HG03159 (cell line): ENCODE measurements around the gene AGXT.

Experiments used
- ATAC-seq: cut with Tn5 transposase; IDR thresholded peaks from one replicate; pipeline ENCODE4 v1.9.1; 2021; ENCODE audit warnings: mild to moderate bottlenecking, moderate library complexity; ENCODE audit not compliant: unreplicated experiment

Gene AGXT

DNA sequence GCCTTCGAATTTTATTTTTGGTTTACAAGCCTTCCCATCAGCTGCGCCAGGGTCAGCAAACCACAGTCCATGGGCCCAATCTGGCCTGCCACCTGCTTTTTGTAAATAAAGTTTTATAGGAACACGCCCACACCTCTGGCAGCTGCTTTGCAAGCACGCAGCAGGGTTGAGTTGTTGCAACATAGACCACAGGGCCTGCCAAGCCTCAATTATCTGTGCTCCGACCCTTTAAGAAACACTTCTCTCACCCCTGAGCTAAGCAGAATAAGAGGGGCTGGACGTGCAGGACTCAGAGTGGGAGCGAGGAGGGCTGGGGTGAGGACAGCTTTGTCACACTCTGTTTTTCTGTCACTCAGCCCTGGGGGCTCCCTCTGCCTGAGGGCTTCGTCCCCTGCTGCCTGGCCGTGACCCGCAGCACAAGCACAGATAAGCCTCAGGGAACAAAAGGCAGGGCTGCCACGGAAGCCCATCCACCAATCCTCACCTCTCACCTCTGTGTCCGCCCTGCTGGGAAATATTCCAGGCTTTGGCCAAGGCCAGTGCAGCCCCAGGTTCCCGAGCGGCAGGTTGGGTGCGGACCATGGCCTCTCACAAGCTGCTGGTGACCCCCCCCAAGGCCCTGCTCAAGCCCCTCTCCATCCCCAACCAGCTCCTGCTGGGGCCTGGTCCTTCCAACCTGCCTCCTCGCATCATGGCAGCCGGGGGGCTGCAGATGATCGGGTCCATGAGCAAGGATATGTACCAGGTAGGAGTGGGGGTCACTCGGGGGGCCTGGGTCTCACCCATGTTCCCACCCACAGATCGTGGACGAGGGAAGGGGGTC, at the start of gene AGXT:
Gene AGXT (plus strand): TSS at position 539 of the 823 bp plus-strand sequence. CDS start 42 bp downstream, at position 581.
- no peak for ATAC-seq

DNA sequence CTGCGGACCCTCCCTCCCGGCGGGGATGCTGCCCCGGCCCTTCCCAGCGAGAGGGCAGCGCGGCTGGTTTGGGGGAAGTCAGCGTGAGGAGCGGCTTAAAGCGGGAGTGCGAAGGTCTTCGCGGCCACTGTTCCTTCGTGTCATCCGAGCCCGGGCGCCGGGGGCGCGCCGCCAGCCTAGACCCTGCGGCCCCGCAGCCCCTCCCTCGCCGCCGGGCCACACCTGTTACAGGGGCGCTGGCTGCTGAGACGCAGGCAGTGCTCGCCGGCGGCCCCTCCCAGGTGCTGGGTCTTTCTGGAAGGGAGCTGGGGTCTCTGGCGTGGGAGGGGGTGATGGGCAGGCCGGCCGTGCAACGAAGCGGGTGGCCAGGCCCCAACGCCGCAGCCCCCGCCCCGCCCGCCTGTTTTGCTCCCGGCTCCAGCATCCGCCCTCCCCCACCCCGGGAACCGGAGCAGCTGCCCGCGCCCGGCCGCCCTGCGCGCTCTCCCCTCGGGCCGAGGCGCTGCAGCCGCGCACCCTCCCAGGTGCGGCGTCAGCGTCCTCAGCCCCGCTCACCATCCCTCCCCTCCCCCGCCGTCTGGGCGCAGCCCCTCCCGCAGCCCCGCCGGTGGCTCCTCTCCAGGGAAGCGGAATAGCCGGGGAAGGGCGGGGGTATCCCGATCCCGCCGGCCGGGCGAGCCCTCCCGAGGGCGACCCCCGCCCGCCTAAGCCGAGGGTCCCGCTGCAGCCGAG, 49.3 kb upstream of the AGXT start:
- no peak for ATAC-seq

DNA sequence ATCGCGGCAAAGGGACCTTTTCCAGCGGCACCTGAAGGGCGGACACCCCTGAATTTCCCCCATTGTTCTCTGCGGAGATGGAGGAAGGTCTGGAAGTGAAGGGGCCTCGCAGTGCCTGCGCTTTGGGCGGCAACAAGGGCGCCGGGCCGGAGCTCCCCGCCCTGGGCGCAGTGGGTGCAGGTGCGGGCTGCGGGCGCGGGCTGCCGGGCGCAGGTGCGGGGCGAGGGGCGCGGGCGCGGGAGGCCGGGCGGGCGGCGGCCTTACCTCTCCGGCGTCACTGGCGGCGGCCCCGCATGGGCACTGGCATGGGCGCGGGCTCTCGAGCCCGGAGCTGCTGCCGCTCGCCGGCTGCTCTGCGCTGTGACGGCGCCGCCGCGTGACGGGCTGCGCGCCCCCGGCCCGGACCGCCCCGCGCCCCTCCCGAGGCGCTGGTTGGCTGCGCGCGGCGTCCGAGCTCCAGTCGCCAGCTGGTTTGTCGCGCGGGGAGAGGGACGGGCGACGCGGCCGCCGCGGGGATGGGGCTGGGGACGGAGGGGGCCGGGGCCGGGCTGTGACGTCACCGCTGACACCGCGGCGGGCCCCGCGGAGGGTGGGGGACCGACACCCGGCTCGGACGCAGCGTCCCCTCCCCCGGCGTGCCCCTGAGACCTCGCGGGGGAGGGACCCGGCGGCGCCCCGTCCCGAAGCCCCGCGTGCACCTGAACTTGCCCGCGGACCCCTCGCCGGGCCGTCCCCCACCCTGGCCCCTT, 48.6 kb upstream of the AGXT start, which contains the start of gene KIF1A:
Gene KIF1A (minus strand): TSS at position 362 of the 749 bp plus-strand sequence. CDS start 22,467 bp downstream, outside the sequence.
- ATAC-seq: no peak

DNA sequence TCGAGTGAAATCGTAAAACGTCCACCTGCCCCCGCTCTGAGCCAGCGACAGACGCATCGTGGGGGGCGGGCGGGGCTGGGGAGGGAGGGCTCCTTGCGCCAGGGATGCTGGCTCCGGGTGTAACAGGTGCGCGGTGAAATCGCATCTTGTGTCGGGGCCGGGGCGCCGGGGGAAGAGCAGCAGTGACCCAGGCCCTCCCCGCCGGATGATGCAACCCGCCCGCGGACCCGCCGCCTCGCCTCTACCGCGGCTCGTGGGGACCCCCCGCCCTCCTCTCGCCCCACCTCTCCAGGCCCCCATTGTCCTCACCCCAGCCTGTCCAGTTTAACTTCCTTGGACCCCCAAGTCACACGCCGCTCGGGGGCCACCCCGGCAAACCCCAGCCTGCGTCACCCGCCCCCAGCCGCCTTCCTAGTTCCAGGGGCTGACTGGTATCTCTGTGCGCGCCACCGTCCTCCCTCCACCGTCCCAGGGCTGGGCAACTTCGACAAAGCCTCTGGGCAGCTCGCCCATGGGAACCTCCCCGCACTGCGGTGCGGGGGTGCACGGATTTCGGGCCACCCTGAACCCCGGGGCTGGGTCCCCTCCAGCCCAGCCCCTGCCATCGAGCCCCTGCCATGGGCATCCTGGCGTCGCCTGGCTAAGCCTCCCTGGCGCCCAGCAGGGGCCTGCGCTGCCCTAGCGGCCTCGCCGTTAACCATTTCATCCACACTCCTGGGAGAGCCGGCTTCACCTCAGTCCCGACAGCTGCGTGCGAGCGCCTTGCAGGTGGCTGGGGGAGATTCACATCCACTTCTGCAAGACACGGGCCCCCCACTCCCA, 47.8 kb upstream of the AGXT start:
- ATAC-seq: no peak

DNA sequence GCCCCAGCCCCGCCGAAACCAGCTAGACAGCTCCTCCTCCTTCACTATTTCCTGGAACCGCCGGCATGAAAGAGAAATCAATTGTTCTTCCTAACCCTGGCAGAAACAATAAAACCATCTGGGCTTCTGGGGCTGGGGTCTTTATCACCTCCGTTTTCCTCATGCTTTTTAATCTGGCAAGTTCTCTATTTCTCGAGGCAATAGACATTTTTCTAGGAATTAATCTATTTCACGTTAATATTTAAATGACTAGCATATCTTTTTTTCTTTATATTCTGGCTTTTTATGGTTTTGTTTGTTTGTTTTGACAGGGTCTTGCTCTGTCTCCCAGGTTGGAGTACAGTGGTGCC, 47.2 kb upstream of the AGXT start:
- no peak for ATAC-seq

DNA sequence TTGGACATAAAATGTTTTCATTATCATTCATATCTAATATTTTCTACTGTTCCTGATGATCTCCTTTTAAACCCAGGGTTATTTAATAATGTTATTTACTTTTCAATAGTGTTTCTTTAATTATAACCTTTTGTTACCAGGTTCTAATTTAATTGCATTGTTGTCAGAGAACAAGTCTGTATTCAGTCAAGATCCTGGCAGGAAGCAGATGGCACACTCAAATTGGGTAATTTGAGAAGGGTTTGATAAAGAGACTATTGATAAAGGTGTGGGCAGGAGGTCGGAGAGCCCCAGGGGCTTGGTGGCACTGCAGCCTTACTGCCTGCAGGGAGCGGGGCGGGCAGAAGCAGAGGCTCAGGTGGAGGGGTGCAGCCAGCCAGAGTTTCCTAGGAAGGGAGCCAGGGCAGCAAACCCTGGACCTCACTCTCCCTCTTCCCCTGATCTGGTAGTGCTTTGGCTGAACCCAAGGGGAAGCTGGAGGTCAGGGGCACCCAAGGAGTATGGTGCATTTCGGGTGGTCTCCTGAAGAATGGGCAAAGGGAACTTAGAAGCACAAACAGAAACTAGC, 46.3 kb upstream of the AGXT start:
- no peak for ATAC-seq

DNA sequence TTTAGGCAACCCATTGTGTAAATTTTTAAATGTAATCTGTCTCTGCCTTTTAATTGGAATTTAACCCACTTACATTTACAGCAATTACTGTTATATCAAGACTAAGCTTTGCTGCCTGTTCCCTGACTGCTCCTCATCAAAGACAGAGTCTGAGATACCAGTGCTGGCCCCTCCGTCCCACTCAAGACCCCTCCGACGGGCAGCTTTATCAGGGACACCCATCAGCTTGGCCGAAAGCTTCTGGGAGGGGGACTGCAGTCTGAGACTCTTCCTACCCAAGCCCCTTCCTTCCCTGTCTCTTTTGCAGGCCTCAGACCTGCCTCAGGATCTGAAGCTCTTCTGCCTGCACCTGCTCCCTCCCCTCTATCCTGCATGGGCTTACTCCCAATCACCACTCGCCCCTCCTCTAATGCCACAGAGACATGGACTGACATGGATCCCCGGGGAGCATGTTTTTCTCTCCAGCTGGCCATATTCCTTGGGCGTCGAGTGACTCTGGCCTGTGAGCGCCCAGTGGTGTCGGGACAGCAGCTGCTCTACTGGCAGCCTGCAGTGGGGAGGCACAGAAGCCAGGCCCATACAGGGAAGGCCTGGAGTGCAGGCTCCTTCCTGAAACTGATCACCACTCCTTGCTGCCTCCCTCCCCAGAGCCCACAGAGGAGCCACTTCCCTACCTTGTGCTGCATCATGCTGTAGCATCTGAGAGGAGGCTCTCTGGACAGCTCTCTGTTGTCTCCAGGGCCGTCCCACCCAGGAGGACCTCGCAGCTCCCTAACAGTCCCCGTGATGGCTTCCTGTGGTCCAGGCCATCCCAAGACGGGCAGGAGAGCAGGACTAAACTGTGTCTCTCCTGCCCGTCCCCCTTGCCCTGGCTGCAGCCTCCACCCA, 44.9 kb upstream of the AGXT start:
- ATAC-seq: no peak

DNA sequence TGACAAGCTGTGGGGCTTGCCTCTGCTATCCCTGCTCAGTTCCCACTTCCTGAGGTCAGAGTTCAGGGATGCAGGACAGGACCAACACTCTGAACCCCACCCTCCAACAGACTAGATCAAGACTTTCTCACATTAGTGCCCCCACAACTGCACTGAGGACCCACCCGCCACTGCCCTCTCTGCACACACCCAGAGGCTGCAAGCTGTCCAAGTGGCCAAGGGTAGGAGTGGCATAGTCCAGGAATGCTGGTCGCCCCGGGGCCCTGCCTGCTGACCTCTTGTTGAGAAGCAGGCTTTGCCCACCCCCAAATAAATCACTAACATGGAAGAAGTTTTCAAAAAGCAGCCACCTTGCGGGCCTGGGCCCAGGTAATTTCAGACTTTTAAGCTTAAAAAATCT, 43.1 kb upstream of the AGXT start:
- no peak for ATAC-seq

DNA sequence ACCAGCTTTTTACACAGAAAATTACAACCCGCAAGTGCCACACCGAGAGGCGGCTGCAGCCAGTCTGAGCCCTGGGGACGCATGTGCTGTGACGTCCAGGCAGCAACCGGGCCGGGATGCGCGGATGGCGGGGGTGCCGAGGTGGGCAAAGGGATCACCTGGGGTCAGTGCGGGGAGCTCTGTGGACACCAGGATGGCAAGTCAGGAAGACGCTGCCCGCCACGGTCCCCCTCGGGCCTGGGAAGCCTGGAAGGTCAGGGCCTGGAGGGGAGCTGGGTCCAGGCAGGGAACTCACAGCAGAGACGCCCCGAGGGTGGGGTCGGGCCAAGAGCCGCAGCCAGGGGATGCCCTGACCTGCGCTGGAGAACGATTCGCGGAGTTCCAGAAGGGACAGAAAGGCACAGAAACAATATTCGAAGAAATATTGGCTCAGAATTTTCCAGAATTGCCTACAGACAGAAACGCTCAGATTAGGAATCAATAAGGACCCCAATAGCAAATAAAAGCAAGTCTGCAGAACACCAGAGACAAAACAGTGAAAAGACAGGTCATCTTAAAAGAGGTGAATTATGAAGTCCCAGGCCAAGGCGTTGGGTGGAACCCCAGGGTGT, 36.9 kb upstream of the AGXT start:
- no peak for ATAC-seq

DNA sequence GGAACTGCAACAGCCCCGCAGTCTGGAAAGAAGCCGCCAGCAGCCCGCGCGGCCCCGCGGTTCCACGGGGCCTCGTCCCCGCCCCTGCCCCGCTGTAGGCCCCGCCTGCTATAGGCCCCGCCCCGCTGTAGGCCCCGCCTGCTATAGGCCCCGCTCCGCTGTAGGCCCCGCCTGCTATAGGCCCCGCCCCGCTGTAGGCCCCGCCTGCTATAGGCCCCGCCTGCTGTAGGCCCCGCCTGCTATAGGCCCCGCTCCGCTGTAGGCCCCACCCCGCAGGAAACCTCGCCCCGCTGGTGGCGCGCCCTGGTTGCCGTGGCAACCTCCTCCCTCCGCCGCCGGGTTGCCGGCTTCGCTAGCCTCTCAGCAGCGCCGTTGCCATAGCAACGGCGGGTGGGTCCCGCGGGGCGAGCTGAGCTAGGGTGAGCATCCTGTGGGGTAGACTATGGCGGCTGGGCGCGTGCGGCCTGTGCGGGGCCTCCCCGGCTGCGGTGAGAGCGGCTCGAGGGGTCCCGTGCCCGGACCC, 36.4 kb upstream of the AGXT start:
- ATAC-seq: peak; percentile 83

DNA sequence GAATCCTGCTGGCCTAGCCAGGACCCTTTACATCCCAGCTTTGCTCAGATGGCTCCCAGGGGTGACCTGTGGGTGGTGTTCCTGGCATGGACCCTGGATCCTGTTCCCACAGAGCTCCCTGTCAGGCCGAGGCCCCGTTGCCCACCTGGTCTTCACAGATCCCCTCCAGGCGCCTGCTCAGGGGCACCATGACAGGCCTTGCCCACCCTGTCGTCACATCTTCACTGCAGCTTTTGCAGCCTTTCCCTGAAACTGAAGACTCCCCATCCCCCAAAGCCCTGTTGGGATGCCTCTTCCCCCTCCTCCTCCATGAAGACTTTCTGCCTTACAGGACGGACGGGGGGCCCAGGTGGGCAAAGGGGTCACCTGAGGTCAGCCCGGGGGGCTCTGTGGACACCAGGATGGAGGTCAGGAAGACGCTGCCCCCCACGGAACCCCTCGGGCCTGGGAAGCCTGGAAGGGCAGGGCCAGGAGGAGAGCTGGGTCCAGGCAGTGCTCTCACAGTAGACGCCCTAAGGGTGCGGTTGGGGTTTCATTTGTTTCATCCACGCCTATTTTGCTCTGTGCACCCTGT, 35.6 kb upstream of the AGXT start:
- no peak for ATAC-seq

DNA sequence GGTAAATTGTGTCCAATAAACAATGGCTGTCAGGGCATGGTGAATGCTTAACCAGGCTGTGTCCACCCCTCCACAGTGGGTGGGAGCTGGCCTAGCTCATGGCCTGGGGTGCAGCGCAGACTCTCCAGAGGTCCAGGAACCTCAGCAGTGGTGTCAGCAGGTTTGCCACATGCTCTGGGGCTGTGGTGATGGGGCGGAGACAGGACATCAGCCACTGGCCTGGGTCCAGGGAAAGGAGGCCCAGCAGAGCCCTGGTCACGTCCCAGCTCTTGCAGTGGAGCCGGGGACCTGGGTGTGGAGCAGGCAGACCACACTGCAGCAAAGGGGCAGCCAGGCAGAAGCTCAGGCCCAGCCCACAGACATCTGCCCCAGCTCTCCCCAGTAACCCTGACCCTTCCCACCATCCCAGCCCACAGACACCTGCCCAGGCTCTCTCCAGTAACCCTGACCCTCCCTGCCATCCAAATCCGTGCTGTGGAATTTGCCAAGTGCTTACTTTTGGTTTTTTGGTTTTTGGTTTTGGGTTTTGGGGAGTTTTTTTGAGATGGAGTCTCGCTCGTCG, 34.8 kb upstream of the AGXT start:
- ATAC-seq: no peak

DNA sequence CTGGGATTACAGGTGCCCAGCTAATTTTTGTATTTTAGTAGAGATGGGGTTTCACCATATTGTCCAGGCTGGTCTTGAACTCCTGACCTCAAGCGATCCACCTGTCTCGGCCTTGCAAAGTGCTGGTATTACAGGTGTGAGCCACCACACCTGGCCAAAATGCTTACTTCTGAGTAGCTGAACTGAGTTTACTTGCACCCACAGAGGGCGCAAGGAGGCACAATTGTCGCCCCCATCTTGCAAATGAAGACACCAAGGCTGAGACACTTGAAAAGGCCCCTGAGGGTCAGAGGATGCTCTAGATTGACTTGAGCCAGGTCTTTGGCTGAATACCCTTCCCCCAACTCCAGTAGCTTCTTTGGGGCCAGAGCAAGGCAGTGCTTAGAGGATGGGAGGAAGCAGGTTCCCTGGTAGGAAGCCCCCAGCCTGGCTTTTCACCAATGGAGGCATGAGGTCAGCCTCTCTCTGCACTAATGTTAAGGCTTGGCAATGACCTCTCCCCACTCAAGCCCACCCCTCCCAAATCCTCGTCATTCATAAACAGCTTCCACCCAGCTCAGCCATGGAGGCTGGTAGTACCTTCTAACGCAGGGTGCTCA, 34.1 kb upstream of the AGXT start:
- ATAC-seq: no peak

DNA sequence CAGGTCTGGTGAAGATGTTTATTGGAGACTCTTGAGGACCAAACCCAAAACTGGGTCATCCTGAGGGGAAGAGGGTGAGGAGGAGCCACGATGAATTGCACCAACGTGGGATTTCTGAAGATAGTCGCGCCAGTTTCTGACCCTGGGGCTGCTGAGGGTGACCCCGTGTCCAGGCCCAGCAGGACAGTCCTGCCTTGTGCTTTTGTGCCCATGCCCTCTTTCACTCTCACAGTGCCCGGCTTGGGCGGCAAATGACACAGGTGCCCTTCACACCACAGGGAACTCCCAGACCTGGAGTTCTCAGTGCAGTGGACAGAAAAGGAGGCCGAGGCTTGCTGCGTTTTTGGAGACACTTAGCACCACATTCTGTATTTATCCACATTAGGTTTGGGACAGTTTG, 33.1 kb upstream of the AGXT start:
- no peak for ATAC-seq

DNA sequence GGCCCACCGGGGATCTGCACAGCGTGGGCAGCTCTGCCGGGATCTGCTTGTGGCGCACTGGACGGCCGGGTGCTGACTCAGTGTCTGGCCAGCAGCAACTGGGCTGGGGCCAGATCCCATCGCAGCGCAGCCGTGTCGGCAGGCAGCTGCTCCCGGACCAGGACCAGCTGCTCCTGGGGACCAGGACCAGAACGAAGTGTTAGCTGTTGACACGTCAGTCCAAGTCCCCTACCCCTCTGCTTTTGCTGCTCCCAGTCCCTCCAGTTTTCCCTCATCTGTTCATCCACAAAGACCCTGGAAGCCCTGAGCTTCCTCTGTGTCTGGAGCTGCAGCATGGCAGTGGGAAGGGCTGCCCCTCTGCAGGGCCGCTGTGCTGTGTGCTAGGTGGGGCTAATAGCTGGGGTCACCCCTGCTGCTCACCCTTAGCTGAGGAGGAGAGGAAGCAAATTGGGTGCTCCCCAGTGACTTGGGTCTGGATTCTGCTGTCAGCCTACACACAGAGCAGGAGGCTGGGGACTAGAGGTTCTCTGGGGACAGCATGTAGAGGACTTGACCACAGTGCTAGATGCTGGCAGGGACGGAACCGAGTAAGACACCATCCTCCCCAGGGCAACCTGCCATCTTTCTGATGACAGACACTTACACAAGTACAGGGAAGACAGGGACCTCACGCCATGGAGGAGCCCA, 31.7 kb upstream of the AGXT start:
- ATAC-seq: no peak

DNA sequence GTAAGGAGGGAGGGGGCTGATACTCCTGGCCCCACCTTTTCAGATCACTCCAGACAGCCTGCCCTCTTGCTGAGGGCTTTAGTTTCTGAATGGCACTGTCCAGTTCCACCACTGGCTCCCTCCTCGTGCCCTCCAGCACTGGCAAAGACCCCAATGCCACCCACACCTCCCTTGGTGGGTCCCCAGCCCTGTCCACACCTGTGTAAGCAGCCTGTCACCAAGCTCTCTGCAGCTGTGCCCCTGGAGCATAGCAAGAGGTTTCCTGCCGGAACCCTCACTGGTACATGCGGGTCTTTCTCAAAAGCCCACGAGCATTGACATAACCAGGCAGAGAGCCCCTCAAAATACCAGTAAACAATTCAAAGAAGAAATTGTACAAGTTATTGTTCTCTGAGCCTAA, 31.0 kb upstream of the AGXT start:
- no peak for ATAC-seq
